ENCODE results near the gene NKRF.
"Not testable (repeated sequence)": the region's sequence is repeated elsewhere in the genome, so short reads cannot be mapped to it uniquely, and the experiment has no call there.

The NKRF gene

DNA sequence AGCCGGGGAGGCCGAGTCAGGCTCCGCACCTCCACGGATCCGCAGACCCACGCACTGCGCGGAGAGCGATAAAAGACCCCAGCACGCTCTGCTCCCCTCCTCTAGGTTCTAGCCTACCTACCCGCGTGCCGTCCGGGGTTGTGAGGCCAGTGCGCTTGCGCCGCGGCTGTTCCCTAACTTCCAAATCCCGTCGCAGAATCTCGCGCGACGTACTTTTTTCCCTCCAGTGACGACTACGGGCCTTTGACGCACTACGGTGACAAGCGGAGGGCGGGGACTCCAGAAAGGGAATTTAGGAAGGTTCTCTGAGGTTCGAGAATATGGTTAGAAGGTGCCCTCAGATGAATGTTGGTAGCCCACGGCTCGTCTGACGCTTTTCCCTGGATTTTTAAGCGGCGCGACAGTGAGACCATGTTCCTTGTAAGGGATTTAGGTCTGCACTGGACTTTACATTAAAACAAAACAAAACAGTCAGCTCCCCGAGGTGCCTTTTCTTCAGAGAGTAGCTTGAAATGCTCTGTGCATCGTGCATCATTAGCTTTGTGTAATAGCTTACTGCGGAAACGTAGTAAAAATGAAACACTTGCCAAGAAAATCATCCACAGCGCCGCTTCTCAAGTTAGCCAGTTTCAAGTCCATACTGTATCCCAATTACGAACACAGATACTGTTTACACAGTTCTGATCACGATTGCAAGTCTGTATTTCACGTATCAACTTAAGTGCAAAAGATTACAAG, at the start of gene NKRF:
NKRF (minus strand) TSS at position 145 of the 738 bp plus-strand sequence.
- DNase-seq, result peak; percentile 96

DNA sequence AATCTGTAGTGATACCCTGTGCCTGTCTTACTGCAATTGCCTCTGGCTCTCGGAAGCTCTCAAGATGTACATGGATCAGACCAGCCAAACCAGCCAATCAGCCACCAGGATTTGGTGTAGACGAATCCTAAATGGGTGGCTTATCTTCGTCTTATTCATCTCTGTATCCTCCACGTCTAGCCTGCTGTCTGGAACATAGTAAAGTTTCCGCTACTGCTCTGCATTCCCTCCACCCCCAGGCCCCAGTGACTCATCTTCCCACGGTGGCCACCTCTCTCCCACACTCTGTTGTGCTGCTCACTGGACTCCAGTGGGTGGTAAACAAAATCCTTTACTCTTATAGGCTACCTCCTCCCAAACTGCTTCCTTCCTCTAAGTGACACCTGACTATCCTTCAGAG, 48.9 kb upstream of the NKRF start:
- no peak for DNase-seq

- no peak for DNase-seq
These were observed 47.9 kb upstream of the NKRF start for GRCh38 chrX:119654112-119654531.

- no peak for DNase-seq
These were observed 42.2 kb upstream of the NKRF start for GRCh38 chrX:119648421-119648775.

DNA sequence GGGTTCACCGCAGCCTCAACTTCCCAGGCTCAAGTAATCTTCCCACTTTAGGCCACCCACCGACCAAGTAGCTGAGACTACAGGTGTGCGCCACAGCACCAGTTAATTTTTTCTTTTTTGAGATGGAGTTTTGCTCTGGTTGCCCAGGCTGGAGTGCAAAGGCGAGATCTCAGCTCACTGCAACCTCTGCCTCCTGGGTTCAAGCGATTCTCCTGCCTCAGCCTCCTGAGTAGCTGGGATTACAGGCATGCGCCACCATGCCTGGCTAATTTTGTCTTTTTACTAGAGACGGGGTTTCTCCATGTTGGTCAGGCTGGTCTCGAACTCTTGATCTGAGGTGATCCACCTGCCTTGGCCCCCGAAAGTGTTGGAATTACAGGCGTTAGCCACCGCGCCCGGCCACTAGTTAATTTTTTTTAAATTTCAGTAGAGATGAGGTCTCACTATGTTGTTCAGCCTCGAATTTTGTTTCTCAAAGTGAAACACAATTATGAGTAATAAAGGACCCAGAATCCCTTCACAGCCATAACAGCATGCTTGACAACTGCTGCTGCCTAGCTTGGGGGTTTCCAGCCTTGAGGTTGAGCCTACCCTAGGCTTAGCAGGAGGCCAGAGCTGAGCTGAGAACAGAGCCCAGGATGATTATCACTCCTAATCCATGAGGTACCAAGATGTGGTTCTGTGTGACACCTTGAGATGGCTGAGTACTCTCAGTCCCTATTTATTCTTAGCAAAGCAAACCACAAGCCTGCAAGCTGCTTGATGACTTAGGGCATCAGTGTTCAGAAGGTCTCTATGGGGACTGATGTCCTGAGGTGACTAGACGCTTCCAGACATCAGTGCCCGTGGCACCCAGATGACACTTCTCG, 41.6 kb upstream of the NKRF start:
- no peak for DNase-seq

DNA sequence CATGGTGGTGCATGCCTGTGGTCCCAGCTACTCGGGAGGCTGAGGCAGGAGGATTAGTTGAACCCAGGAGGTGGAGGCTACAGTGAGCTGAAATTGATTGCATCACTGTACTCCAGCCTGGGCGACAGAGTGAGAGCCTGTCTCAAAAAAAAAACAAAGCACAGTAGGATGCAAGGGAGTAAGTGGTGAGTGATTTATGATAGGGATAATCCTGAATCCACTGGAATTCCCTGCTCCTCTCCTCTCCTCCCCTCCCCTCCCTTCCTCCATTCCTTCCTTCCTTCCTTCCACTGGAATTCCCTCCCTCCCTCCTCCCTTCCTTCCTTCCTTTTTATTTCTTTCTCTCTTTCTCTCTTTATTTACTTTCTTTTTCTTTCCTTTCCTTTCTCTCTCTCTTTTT, 40.9 kb upstream of the NKRF start:
- no peak for DNase-seq

GRCh38 chrX:119646515-119646914, 40.3 kb upstream of the NKRF start:
- no peak for DNase-seq

DNA sequence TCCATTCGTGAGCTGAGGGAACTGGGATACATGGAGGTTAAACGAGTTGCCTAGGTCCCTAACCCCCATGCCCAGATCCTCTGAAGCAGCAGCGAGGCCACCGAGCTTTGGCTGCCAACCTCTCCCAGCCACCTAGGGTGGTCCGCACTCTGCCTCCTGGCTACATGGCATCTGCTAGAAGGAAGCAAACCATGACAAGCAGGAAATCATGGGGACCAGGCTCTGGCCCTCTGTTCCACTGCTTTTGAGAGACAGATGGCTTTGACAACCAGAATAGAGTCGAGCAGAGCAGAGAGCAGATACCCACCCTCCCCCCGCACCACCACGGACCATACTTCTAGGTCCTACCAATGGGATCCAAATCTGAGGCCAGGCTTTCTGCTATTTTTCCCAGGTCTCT, 37.5 kb upstream of the NKRF start:
- DNase-seq, result no peak

DNA sequence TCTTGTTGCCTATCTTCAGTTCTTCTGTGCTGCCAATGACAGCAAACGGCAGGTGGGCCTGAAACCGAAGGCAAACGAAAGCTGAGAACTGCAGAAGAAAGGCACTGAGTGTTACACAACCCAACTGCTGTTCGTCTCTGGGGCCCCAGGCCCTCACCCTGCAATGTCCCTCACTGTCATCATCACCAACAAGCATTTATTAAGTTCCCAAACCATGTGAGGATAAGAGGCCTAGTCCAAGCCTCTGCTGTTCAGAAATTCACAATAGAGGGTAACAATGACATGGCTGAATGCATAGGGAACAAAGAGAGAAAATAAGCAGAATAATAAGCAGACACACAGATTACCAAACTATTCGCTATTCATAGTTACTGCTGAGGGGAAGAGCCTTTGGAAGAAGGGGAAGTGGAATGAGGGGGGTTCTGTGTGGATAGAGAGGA, 34.5 kb upstream of the NKRF start:
- no peak for DNase-seq

DNA sequence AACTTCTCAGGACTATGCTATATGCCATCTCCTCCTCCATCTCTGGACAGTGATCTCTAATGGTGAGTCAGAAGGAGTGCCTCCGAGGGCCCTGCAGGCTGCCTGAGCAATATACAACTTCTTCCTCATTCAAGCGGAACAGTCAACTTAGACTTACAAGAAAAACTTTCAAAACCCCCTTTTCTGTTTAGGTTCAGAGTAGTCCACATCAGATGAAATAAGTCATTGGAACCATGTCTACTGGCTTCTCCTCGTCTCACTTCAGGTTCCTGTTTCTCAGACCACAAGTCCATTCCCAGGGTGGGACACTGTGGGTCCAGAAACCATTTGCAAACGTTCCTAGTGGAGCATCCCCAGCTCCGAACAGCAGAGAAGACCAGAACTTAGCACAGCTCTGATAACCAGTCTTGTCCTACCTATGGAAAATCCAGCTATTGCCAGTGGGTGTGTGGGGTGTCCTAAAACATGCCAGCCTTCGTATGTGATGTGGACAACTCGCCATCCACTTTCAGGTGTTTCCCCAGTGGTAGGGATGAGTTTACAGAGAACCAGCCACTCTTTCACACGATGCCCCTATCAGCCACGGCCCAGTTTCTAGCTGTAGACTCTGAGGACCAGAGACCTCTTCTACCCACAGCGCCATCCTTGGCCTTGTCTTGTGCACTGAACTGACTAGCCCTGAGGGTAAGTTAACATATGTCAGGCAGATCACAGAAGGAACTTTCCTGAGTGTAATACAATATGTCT, 32.7 kb upstream of the NKRF start:
- no peak for DNase-seq

DNA sequence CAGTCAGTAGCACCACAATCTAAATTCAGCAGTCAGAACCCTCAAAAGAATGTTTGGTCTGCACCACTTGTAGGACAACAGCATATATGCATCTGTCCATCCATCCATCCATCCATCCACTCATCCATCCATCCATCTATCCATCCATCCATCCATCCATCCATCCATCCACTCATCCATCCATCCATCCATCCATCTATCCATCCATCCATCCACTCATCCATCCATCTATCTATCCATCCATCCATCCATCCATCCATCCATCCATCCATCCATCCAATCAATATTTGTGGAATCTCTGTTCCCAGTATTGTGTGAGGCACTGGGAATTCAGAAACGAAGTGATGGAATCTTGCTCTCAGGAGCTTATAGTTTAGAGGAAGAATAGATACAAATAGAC, 31.2 kb upstream of the NKRF start:
- not testable (repeated sequence) for DNase-seq

DNA sequence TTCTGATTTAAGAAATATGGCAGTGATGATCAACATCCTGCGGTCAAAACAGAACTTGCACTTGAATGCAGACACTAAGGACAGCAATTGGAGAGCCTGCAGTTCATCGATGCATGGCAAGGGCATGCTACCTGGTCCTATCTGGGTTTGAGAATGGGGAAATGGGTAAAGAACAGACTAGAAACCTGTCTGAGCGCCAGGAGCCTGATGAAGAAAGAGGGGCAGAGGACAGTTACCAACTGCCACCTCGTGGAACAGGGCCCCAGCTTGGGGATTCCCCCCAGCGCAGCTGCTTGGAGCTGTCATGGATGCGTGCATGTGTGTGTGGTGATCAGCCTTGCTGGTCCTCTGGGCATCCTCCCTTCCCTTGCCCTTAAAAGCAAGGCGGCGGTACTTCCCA, 30.2 kb upstream of the NKRF start:
- DNase-seq, result no peak

- no peak for DNase-seq
These were observed 29.6 kb upstream of the NKRF start for GRCh38 chrX:119635799-119636198.

- DNase-seq, result no peak
These were observed 29.0 kb upstream of the NKRF start for GRCh38 chrX:119635179-119635578.

DNA sequence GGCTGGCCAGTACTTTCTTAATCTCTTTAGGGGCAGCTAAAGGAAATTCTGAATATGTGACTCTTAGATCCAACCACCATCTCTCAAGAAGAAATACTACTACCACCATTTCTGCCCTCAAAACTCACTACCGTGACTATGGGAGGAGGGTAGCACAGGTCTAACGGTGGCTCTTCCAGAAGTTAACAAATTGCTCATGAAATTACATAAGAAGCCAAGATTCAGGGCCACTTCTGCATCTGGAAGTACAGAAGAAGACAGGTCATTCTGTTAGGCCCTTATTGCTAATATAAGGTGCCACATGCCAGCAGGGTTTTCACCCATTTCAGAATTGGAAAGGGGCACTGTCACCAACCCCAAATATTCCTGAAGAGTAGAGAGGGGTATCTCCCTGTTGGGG, 19.6 kb upstream of the NKRF start:
- DNase-seq, result no peak

DNA sequence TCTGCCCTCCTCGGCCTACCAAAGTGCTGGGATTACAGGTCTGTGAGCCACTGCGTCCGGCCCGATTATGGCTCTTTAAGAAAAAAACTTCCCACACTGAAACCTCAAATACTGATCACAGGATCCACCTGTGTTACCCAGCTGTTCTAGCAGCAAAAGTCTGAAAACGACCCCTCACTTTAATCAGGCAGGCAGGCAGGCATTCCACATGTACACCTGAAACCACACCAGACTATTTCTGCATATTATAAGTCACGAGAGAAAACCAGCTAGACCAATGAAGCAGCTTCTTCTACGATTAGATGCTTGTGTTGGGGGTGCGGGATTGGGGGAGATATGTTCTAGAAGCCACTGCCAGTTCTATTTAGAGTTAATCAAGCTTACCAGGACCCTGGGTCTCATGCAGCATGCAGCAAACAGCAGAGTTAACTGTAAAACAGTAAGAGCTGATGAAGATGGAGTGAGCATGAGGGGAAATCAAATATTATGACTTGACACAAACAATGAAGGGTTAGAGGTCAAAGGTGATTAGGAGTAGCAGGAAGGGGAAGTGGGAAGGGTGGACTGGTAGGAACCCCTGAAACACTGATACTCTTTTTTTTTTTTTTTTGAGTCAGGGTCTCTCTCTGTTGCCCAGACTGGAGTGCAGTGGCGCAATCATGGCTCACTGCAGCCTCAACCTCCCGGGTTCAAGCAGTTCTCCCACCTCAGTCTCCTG, 18.9 kb upstream of the NKRF start:
- DNase-seq, result no peak

DNA sequence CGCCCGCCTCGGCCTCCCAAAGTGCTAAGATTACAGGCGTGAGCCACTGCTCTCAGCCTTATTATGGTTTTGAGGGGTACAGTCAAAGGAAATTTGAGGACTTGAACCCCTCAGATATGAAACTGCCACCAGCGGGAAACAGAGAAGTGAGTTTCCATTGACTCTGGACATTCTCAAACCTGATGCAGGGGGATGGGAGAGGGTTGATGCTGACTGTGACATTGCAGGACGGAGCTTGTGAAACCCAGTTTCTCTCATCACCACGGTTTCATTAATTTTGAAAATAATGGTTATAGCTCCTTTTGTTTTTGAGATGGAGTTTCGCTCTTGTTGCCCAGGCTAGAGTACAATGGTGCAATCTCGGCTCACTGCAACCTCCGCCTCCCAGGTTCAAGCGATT, 18.2 kb upstream of the NKRF start:
- no peak for DNase-seq

- no peak for DNase-seq
These were observed 16.4 kb upstream of the NKRF start for GRCh38 chrX:119622356-119623232.

DNA sequence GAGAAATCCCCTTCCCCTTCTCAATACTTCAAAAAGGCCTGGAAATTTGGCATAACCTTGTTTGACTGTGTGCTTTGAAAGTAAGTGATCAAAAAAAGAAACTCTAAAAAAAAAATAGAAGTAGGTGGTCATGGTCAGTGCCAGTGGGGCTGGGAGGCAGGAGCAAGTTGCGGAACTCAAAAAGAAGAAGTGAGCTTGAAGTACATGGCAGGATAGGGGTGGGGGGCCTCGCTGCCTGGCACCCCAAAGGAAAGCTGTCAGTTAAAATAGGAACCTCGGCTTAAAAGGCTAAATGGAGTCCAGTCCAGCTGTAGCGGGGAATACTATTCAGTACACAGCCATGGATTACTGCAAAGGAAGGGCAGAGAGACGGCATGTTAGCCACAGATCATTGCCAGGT, 12.2 kb upstream of the NKRF start:
- no peak for DNase-seq

GRCh38 chrX:119617517-119618164, 11.4 kb upstream of the NKRF start:
- DNase-seq, result no peak

DNA sequence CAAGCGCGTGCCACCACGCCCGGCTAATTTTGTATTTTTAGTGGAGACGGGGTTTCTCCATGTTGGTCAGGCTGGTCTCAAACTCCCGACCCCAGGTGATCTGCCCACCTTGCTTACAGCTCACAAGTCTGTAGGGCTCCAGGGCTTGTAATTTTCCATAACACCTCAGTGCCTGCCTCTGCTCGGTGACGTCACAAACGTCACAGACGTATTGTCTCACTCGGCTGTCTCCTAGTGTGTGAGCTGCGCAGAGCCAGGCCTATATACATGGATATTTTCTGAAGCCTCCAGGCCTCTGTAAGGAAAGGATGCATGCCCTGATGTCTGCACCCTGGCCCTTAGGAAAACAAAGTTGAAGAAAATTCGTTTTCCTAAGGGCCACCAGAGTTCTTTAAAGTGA, 8.6 kb upstream of the NKRF start:
- DNase-seq, result no peak

Measured in NCI-H69 (cell line).